Neuronal stem cell (in vitro differentiated cells): ENCODE measurements around the gene STRBP.

Source experiments
- DNase-seq: peaks from one replicate; pipeline ENCODE4 v3.0.0-alpha.2; 2013; ENCODE audit warnings: low spot score
- H2AFZ ChIP-seq: one replicate; pipeline ENCODE4 v1.6.1; 2013; ENCODE audit warnings: mild to moderate bottlenecking, low read length, inconsistent platforms
- H2AK5ac ChIP-seq: 2 replicates; pipeline ENCODE4 v1.6.1; 2013; ENCODE audit warnings: low read depth, mild to moderate bottlenecking, inconsistent platforms, low read length, moderate library complexity, mixed read lengths
- H2BK120ac ChIP-seq: 2 replicates; pipeline ENCODE4 v1.6.1; 2013; ENCODE audit warnings: low read depth, mild to moderate bottlenecking, inconsistent platforms, low read length, moderate library complexity, mixed read lengths
- H2BK12ac ChIP-seq: one replicate; pipeline ENCODE4 v1.6.1; 2013; ENCODE audit warnings: low read length, inconsistent platforms
- H2BK15ac ChIP-seq: 2 replicates; pipeline ENCODE4 v1.6.1; 2013; ENCODE audit warnings: mild to moderate bottlenecking, low read length, inconsistent platforms, mixed read lengths
- H2BK5ac ChIP-seq: one replicate; pipeline ENCODE4 v1.6.1; 2013; ENCODE audit warnings: inconsistent platforms, mild to moderate bottlenecking, low read length, moderate library complexity
- H3K14ac ChIP-seq: one replicate; pipeline ENCODE4 v1.6.1; 2013; ENCODE audit warnings: low read length, inconsistent platforms
- H3K18ac ChIP-seq: 2 replicates; pipeline ENCODE4 v1.6.1; 2013; ENCODE audit warnings: low read length, inconsistent platforms
- H3K23ac ChIP-seq: 2 replicates; pipeline ENCODE4 v1.6.1; 2013; ENCODE audit warnings: low read depth, mild to moderate bottlenecking, mixed read lengths, low read length, inconsistent platforms; ENCODE audit not compliant: poor library complexity
- H3K27ac ChIP-seq: replicated peaks from 3 replicates; pipeline ENCODE4 v1.5.1; 2013; ENCODE audit warnings: low read length, inconsistent platforms
- H3K27me3 ChIP-seq, 3 experiments: 2 replicates each; pipeline ENCODE4 v1.6.1; 2013; ENCODE audit warnings: low read length in 3 of 3, mild to moderate bottlenecking in 2 of 3, inconsistent platforms in 1 of 3, low read depth in 1 of 3, mixed read lengths in 1 of 3, moderate library complexity in 1 of 3; ENCODE audit not compliant: control insufficient read depth in 3 of 3, insufficient read depth in 3 of 3
- H3K36me3 ChIP-seq, 2 donors: replicated peaks in 1 of 2; 2 replicates each; pipeline ENCODE4 v1.6.1; 2013; ENCODE audit warnings: low read length in 2 of 2; ENCODE audit not compliant: control insufficient read depth in 2 of 2, insufficient read depth in 2 of 2
- H3K4ac ChIP-seq: 2 replicates; pipeline ENCODE4 v1.6.1; 2013; ENCODE audit warnings: inconsistent platforms, mild to moderate bottlenecking, low read length, moderate library complexity
- H3K4me1 ChIP-seq, 2 donors: 1 replicate in 1 of 2; 2 replicates in 1 of 2; pipeline ENCODE4 v1.6.1; 2013; ENCODE audit warnings: low read length in 2 of 2, low read depth in 1 of 2; ENCODE audit not compliant: control insufficient read depth in 2 of 2, insufficient read depth in 1 of 2
- H3K4me2 ChIP-seq: one replicate; pipeline ENCODE4 v1.6.1; 2013; ENCODE audit warnings: mild to moderate bottlenecking, low read length, inconsistent platforms; ENCODE audit not compliant: insufficient read depth, poor library complexity, severe bottlenecking
- H3K4me3 ChIP-seq, 2 donors: 2 replicates each; pipeline ENCODE4 v1.5.1; 2013; ENCODE audit warnings: low read length in 2 of 2, mild to moderate bottlenecking in 2 of 2, inconsistent platforms in 1 of 2, moderate library complexity in 1 of 2
- H3K79me1 ChIP-seq: one replicate; pipeline ENCODE4 v1.6.1; 2013; ENCODE audit warnings: low read depth, mild to moderate bottlenecking, inconsistent platforms, low read length, moderate library complexity
- H3K9ac ChIP-seq: one replicate; pipeline ENCODE4 v1.6.1; 2013; ENCODE audit warnings: mild to moderate bottlenecking, low read depth, low read length, inconsistent platforms; ENCODE audit not compliant: poor library complexity
- H3K9me3 ChIP-seq, 2 donors: replicated peaks in 1 of 2; 2 replicates each; pipeline versions ENCODE3 to v1.6.1; 2013; ENCODE audit warnings: low read length in 2 of 2, mild to moderate bottlenecking in 2 of 2, inconsistent platforms in 1 of 2, low read depth in 1 of 2, mixed read lengths in 1 of 2, moderate library complexity in 1 of 2; ENCODE audit not compliant: control insufficient read depth in 2 of 2, insufficient read depth in 1 of 2
- H4K8ac ChIP-seq: one replicate; pipeline ENCODE4 v1.6.1; 2013; ENCODE audit warnings: low read depth, mild to moderate bottlenecking, inconsistent platforms, low read length, moderate library complexity
- H4K91ac ChIP-seq: one replicate; pipeline ENCODE4 v1.6.1; 2013; ENCODE audit warnings: low read length, low read depth, mild to moderate bottlenecking, inconsistent platforms; ENCODE audit not compliant: poor library complexity
- WGBS, 2 donors: extraction: QIAGEN DNeasy Blood & Tissue Kit; methylation state at CpG; one replicate each; pipeline ENCODE4 v1.1.7; 2013; ENCODE audit warnings: missing lambda C conversion rate in 2 of 2, mixed read lengths in 1 of 2; ENCODE audit not compliant: insufficient read length in 2 of 2, insufficient replicate concordance in 1 of 2; ENCODE audit errors: extremely low coverage in 2 of 2; 5-methylcytosine and 5-hydroxymethylcytosine counted together

Gene STRBP

DNA sequence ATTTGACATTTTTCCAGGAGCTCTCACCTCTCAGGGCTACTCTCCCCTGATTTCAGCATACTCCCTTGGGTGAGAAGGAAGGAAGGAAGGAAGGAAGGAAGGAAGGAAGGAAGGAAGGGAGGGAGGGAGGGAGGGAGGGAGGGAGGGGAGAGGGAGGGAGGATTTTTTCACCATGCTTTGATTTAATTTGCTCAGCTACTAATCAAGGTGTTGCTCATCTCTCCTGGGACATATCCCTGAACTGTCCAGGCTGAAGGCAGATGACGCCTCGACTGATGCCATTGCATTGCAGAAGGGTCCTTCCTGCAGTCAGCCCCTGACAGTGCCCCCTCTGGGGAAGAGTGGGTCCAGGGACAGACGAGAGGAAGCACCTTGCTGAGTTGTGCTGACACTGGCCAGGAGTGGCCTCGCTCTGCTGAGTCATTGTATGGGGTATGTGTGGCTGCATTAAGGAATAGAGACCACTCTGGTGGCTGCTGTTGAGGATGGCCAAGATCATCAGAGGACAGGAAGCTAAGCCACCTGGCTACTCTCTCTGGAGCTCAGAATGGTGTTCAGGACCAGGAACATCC is 44.0 kb upstream of the STRBP start:
- peak overlapping the region; percentile 88 for H2AK5ac ChIP-seq
- no peak overlapping the region for H4K91ac ChIP-seq
- peak overlapping the region; percentile 75 for H2BK5ac ChIP-seq
- peak overlapping the region; percentile 84 for H2BK12ac ChIP-seq
- H3K4me2 ChIP-seq: no peak overlapping the region
- no peak overlapping the region for H3K14ac ChIP-seq
- peaks cover 3 to 9% of the 10 kb centered on the region in 2 donors for H3K4me1 ChIP-seq
- peak overlapping the region; percentile 19 for H3K18ac ChIP-seq
- no peak overlapping the region for H3K4me3 ChIP-seq
- peak overlapping the region; percentile 43 for H3K23ac ChIP-seq
- H4K8ac ChIP-seq: peak overlapping the region; percentile 1
- H3K36me3 ChIP-seq: no peaks in the 10 kb centered on the region
- WGBS, 2 donors: no CpG with 5 or more reads among the region's 4 CpGs
- H3K27me3 ChIP-seq: no peaks in the 10 kb centered on the region
- H2BK120ac ChIP-seq: no peak overlapping the region
- no peak overlapping the region for H3K9ac ChIP-seq
- H3K27ac ChIP-seq: no peak overlapping the region
- H3K4ac ChIP-seq: no peak overlapping the region
- no peak overlapping the region for H2AFZ ChIP-seq
- no peaks in the 10 kb centered on the region for H3K9me3 ChIP-seq
- no peak for DNase-seq
- H2BK15ac ChIP-seq: peak overlapping the region; percentile 85
- no peaks in the 10 kb centered on the region for H3K79me1 ChIP-seq

DNA sequence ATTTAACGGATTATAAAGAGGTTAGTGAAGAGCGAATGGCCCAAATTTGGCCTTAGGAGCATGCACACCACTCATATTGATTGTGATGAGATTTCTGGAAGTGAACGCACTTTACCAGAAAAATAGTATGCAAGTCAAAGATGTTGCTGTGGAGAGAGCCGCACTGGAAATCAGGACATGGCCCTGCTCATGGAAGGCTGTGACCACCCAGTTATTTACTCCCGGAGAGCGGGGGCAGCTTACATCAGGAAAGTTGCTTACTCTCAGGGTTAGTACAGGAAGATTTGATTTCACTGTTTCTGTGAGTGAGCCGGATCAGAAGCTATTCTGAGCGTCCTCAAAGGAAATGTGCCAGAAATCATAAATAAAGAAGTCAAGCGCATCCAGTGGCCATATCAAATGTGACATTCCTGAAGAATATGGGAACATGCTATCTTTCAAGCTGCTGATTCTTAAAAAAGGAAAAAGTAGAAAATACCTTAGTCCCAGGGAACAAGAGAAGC is 42.9 kb upstream of the STRBP start:
- Histone ChIP-seq H2BK5ac (no peak overlapping the region), H3K27ac (no peak overlapping the region), H3K79me1 (no peaks in the 10 kb centered on the region), H3K4me1 (peaks cover 3 to 7% of the 10 kb centered on the region in 2 donors), H3K18ac (no peak overlapping the region), H2BK12ac (no peak overlapping the region), H3K14ac (no peak overlapping the region), H2AFZ (peak overlapping the region; percentile 48), H3K27me3 (peaks cover 0 to 4% (median 0%) of the 10 kb centered on the region in 3 experiments), H3K36me3 (no peaks in the 10 kb centered on the region), H3K9me3 (no peaks in the 10 kb centered on the region), H3K4me3 (no peak overlapping the region), H3K9ac (no peak overlapping the region), H3K4me2 (no peak overlapping the region), H4K8ac (no peak overlapping the region), H4K91ac (no peak overlapping the region), H3K23ac (no peak overlapping the region), H2AK5ac (no peak overlapping the region), H3K4ac (no peak overlapping the region), H2BK120ac (no peak overlapping the region), H2BK15ac (no peak overlapping the region)
- DNase-seq: no peak
- no CpG with 5 or more reads among the region's 9 CpGs for WGBS, 2 donors

DNA sequence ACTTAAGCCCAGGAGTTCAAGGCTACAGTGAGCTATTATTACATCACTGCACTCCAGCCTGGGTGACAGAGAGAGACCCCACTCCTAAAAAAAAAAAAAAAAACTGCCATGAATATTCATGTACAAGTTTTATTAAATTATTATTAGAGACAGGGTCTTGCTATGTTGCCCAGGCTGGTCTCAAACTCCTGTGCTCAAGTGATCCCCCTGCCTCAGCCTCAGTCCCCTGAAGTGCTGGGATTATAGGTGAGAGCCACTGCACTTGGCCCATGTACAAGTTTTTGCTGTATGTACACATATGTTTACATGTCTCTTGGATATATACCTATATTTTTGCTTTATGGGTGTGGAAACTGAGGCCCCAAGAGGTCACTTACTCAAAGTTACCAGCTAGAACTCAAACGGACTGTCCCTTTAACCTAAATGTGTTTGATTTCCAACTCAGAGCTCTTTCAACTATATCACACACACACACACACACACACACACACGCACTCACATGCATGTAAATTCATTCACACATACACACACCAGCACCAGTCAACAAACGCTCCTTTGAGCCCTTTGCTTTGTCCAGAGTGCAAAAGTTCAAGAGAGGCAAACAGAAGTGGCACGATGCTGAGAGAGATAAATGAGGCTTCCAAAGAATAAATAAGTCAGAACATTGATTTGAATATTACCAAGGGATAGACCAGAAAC is 42.3 kb upstream of the STRBP start:
- Histone ChIP-seq H3K36me3 (no peaks in the 10 kb centered on the region), H3K9ac (no peak overlapping the region), H2AFZ (peak overlapping the region; percentile 48), H3K4me3 (no peak overlapping the region), H3K14ac (no peak overlapping the region), H3K4ac (no peak overlapping the region), H2AK5ac (no peak overlapping the region), H2BK5ac (no peak overlapping the region), H3K4me2 (no peak overlapping the region), H3K27me3 (peaks cover 0 to 4% (median 0%) of the 10 kb centered on the region in 3 experiments), H2BK12ac (no peak overlapping the region), H4K8ac (no peak overlapping the region), H4K91ac (no peak overlapping the region), H3K23ac (no peak overlapping the region), H3K9me3 (no peaks in the 10 kb centered on the region), H2BK120ac (no peak overlapping the region), H3K27ac (no peak overlapping the region), H2BK15ac (no peak overlapping the region), H3K4me1 (peaks cover 3 to 6% of the 10 kb centered on the region in 2 donors), H3K18ac (no peak overlapping the region), H3K79me1 (no peaks in the 10 kb centered on the region)
- DNase-seq: no peak
- WGBS, 2 donors: no CpG with 5 or more reads among the region's 4 CpGs

DNA sequence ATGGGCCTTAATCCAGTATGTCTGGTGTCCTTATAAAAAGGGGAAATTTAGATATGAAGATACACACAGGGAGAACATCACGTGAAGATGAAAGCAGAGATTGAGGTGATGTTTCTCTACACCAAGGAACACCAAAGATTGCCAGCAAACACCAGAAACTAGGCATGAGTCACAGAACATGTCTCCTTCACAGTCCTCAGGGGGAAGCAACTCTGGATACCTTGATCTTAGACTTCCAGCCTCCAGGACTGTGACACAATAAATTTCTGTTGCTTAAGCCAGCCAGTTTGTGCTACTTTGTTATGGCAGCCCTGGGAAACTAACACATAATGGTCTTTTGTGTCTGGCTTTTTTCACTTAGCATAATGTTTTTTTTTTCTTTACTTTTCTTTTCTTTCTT is 41.2 kb upstream of the STRBP start:
- peaks cover 0 to 11% (median 0%) of the 10 kb centered on the region in 3 experiments for H3K27me3 ChIP-seq
- DNase-seq: no peak
- WGBS, 2 donors: no CpG with 5 or more reads among the region's 1 CpG

More for the DNA sequence above, 41.2 kb upstream of the STRBP start:
- no peaks in the 10 kb centered on the region for H3K79me1 ChIP-seq
- no peak overlapping the region for H3K9ac ChIP-seq
- no peak overlapping the region for H4K91ac ChIP-seq
- H3K27ac ChIP-seq: no peak overlapping the region
- no peak overlapping the region for H2AK5ac ChIP-seq
- no peaks in the 10 kb centered on the region for H3K9me3 ChIP-seq
- H3K4ac ChIP-seq: no peak overlapping the region
- H2AFZ ChIP-seq: no peak overlapping the region
- no peak overlapping the region for H3K23ac ChIP-seq
- no peak overlapping the region for H3K4me3 ChIP-seq
- no peak overlapping the region for H3K14ac ChIP-seq
- no peak overlapping the region for H2BK5ac ChIP-seq
- no peaks in the 10 kb centered on the region for H3K36me3 ChIP-seq
- H4K8ac ChIP-seq: no peak overlapping the region
- no peak overlapping the region for H3K18ac ChIP-seq
- H3K4me1 ChIP-seq: peaks cover 5 to 6% of the 10 kb centered on the region in 2 donors
- H2BK120ac ChIP-seq: no peak overlapping the region
- no peak overlapping the region for H2BK12ac ChIP-seq
- H3K4me2 ChIP-seq: no peak overlapping the region
- H2BK15ac ChIP-seq: no peak overlapping the region
